ENCODE results near the gene BUB1.
"Not testable (repeated sequence)": the region's sequence is repeated elsewhere in the genome, so short reads cannot be mapped to it uniquely, and the experiment has no call there.

The BUB1 gene

DNA sequence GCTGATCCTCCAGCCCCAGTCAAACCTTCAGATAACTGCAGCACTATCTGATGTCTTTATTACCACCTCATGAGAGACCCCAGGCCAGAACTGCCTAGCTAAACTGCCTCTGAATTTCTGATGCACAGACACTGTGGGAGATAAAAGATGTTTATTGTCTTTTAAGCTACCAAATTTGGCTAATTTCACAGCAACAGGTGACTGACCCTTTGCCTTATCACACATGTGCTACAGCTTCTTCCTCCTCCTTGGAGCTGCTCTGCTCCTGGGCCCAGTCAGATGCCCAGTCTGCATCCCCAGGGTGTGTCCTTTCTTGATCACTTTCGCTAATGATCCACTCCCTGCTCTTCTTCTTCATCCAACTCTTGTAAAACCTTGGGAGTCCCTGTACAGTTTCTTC lies 34.9 kb upstream of the BUB1 start:
- no peak overlapping the region for H3K4me3 ChIP-seq (replicated peaks in 1 of 2; ENCODE audit: low read depth in 2 of 2, low read length in 2 of 2)
- no peak for DNase-seq (ENCODE audit: low read depth in 2 of 2)
- no peak for TF ChIP-seq CTCF (IDR thresholded peaks at IDR 0.05; ENCODE audit: low read depth, low read length)

DNA sequence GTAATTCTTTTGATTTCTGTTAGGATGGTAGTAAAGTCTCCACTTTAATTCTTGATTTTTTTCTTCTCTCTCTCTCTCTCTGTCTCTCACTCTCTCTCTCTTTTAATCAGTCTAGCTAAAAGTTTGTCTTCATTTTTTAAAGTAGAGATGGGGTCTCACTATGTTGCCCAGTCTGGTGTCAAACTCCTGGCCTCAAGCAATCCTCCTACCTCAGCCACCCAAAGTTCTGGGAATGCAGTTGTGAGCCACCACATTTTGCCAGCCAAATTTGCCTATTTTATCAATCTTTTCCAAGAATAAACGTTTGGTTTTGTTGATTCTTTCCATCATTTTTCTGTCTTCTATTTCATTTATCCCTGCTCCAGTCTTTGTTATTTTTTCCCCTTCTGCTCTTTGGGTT lies 30.6 kb upstream of the BUB1 start:
- no peak for DNase-seq (ENCODE audit: low read depth in 2 of 2)
- TF ChIP-seq CTCF (IDR thresholded peaks at IDR 0.05; ENCODE audit: low read depth, low read length): no peak
- H3K4me3 ChIP-seq (replicated peaks in 1 of 2; ENCODE audit: low read depth in 2 of 2, low read length in 2 of 2): no peak overlapping the region

GRCh38 chr2:110707386-110707965 lies 29.6 kb upstream of the BUB1 start:
- no peak for TF ChIP-seq CTCF (IDR thresholded peaks at IDR 0.05; ENCODE audit: low read depth, low read length)
- H3K4me3 ChIP-seq (replicated peaks in 1 of 2; ENCODE audit: low read depth in 2 of 2, low read length in 2 of 2): no peak overlapping the region
- no peak for DNase-seq (ENCODE audit: low read depth in 2 of 2)

- TF ChIP-seq CTCF (IDR thresholded peaks at IDR 0.05; ENCODE audit: low read depth, low read length): no peak
- no peak for DNase-seq (ENCODE audit: low read depth in 2 of 2)
- no peak overlapping the region for H3K4me3 ChIP-seq (replicated peaks in 1 of 2; ENCODE audit: low read depth in 2 of 2, low read length in 2 of 2)
Observed at GRCh38 chr2:110702514-110703380, 24.9 kb upstream of the BUB1 start.

GRCh38 chr2:110698253-110698652 lies 20.4 kb upstream of the BUB1 start:
- DNase-seq (ENCODE audit: low read depth in 2 of 2); H3K4me3 ChIP-seq (replicated peaks in 1 of 2; ENCODE audit: low read depth in 2 of 2, low read length in 2 of 2): not testable (repeated sequence)

- DNase-seq (ENCODE audit: low read depth in 2 of 2): peak; percentile 6 to 54
- H3K4me3 ChIP-seq (replicated peaks in 1 of 2; ENCODE audit: low read depth in 2 of 2, low read length in 2 of 2): not testable (repeated sequence)
Observed at GRCh38 chr2:110695146-110695898, 17.5 kb upstream of the BUB1 start.

GRCh38 chr2:110691612-110692258 lies 13.9 kb upstream of the BUB1 start:
- no peak overlapping the region for H3K4me3 ChIP-seq (replicated peaks in 1 of 2; ENCODE audit: low read depth in 2 of 2, low read length in 2 of 2)
- TF ChIP-seq CTCF (IDR thresholded peaks at IDR 0.05; ENCODE audit: low read depth, low read length): no peak
- no peak for DNase-seq (ENCODE audit: low read depth in 2 of 2)
